HEK293 (cell line): ENCODE data around the gene CCDC122.
A peak's percentile ranks its signal among the peaks of the same experiment; 100 is the strongest.

Experiments used
- CTCF ChIA-PET: fragments of 350-600 bp; formaldehyde crosslinking; extraction: SDS; loops from one replicate; lab custom pipeline; 2021; ENCODE audit warnings: antibody characterized with exemption; lab: Yijun Ruan, JAX
- POLR2A ChIA-PET: fragments of 300-600 bp; formaldehyde crosslinking; extraction: SDS; loops from one replicate; lab custom pipeline; 2020; ENCODE audit warnings: antibody characterized with exemption, inconsistent platforms; lab: Yijun Ruan, JAX
- H3K27ac ChIP-seq: fragments of 200-500 bp; sonication (Bioruptor generic); 2 replicates; pipeline ENCODE4 v1.5.1; 2014; ENCODE audit warnings: low read depth, low read length, control low read depth, inconsistent platforms; ENCODE audit errors: extremely low read depth
- H3K36me3 ChIP-seq, 2 experiments: fragments of 200-500 bp in 1 of 2; sonication (Bioruptor generic) in 1 of 2; 1 replicate in 1 of 2; 2 replicates in 1 of 2; pipeline ENCODE4 v1.5.1; 2014 to 2017; ENCODE audit warnings: inconsistent platforms in 2 of 2, low read length in 2 of 2; ENCODE audit not compliant: control insufficient read depth in 2 of 2, insufficient read depth in 1 of 2
- H3K4me1 ChIP-seq: fragments of 200-500 bp; sonication (Bioruptor generic); 2 replicates; pipeline ENCODE4 v1.5.1; 2014; ENCODE audit warnings: mild to moderate bottlenecking, low read length, inconsistent platforms; ENCODE audit not compliant: control insufficient read depth, insufficient read depth
- H3K4me3 ChIP-seq: 2 replicates; pipeline ENCODE4 v1.5.1; 2011; ENCODE audit warnings: low read depth, mild to moderate bottlenecking, control low read depth, low read length, moderate library complexity
- H3K9me3 ChIP-seq: fragments of 200-500 bp; sonication (Bioruptor generic); 2 replicates; pipeline ENCODE4 v1.5.1; 2014; ENCODE audit warnings: low read depth, low read length, inconsistent platforms; ENCODE audit not compliant: control insufficient read depth, insufficient read depth
- BCL11A ChIP-seq: fragments of 450-650 bp; formaldehyde crosslinking; IDR thresholded peaks from 2 replicates; pipeline ENCODE4 v1.5.1; 2016; ENCODE audit warnings: low read depth, missing biosample characterization, missing genetic modification characterization
- BCL11B ChIP-seq: fragments of 450-650 bp; formaldehyde crosslinking; IDR thresholded peaks from 2 replicates; pipeline ENCODE4 v1.5.1; 2016; ENCODE audit warnings: low read depth, missing biosample characterization, missing genetic modification characterization
- EGR2 ChIP-seq: fragments of 450-650 bp; formaldehyde crosslinking; IDR thresholded peaks from 2 replicates; pipeline ENCODE4 v1.5.1; 2016; ENCODE audit warnings: low read depth, missing biosample characterization, missing genetic modification characterization
- FEZF1 ChIP-seq: fragments of 450-650 bp; formaldehyde crosslinking; IDR thresholded peaks from 2 replicates; pipeline ENCODE4 v1.5.1; 2016; ENCODE audit warnings: missing biosample characterization, missing genetic modification characterization
- GLI2 ChIP-seq: fragments of 450-650 bp; formaldehyde crosslinking; IDR thresholded peaks from 2 replicates; pipeline ENCODE4; 2017; ENCODE audit warnings: missing biosample characterization, missing genetic modification characterization, low read depth, borderline replicate concordance
- KLF8 ChIP-seq: fragments of 450-650 bp; formaldehyde crosslinking; IDR thresholded peaks from 2 replicates; pipeline ENCODE4 v1.5.1; 2016; ENCODE audit warnings: missing biosample characterization, missing genetic modification characterization
- KLF9 ChIP-seq: fragments of 450-650 bp; formaldehyde crosslinking; IDR thresholded peaks from 2 replicates; pipeline ENCODE4 v1.5.1; 2016; ENCODE audit warnings: missing biosample characterization, missing genetic modification characterization, low read depth
- REPIN1 ChIP-seq: fragments of 450-650 bp; formaldehyde crosslinking; IDR thresholded peaks from 2 replicates; pipeline ENCODE4 v1.5.1; 2017; ENCODE audit warnings: missing biosample characterization, missing genetic modification characterization, low read depth
- TRIM28 ChIP-seq: IDR thresholded peaks from 2 replicates; pipeline ENCODE4 v1.6.1; 2011; ENCODE audit warnings: low read length, control low read depth, borderline replicate concordance
- ZEB2 ChIP-seq: fragments of 450-650 bp; formaldehyde crosslinking; IDR thresholded peaks from 2 replicates; pipeline ENCODE4 v1.5.1; 2016; ENCODE audit warnings: missing biosample characterization, missing genetic modification characterization
- ZNF132 ChIP-seq: fragments of 450-650 bp; formaldehyde crosslinking; IDR thresholded peaks from 2 replicates; pipeline ENCODE4 v1.5.1; 2017; ENCODE audit warnings: missing biosample characterization, missing genetic modification characterization, borderline replicate concordance
- ZNF169 ChIP-seq: fragments of 450-650 bp; formaldehyde crosslinking; IDR thresholded peaks from 2 replicates; pipeline ENCODE4 v1.5.1; 2016; ENCODE audit warnings: missing biosample characterization, missing genetic modification characterization
- ZNF2 ChIP-seq: fragments of 450-650 bp; formaldehyde crosslinking; IDR thresholded peaks from 2 replicates; pipeline ENCODE4 v1.5.1; 2016; ENCODE audit warnings: missing biosample characterization, missing genetic modification characterization
- ZNF23 ChIP-seq: fragments of 450-650 bp; formaldehyde crosslinking; IDR thresholded peaks from 2 replicates; pipeline ENCODE4 v1.5.1; 2016; ENCODE audit warnings: missing biosample characterization, missing genetic modification characterization, borderline replicate concordance
- ZNF324 ChIP-seq: fragments of 450-650 bp; formaldehyde crosslinking; IDR thresholded peaks from 2 replicates; pipeline ENCODE4 v1.5.1; 2016; ENCODE audit warnings: missing biosample characterization, missing genetic modification characterization
- ZNF37A ChIP-seq: fragments of 450-650 bp; IDR thresholded peaks from 2 replicates; pipeline ENCODE4 v1.5.1; 2018; ENCODE audit warnings: missing biosample characterization, missing genetic modification characterization
- ZNF394 ChIP-seq: fragments of 450-650 bp; formaldehyde crosslinking; IDR thresholded peaks from 2 replicates; pipeline ENCODE4 v1.5.1; 2016; ENCODE audit warnings: missing biosample characterization, missing genetic modification characterization, mild to moderate bottlenecking, moderate library complexity, borderline replicate concordance
- ZNF423 ChIP-seq: fragments of 450-650 bp; formaldehyde crosslinking; IDR thresholded peaks from 2 replicates; pipeline ENCODE4 v1.5.1; 2016; ENCODE audit warnings: missing biosample characterization, missing genetic modification characterization
- ZNF549 ChIP-seq: fragments of 450-650 bp; IDR thresholded peaks from 2 replicates; pipeline ENCODE4 v1.5.1; 2018; ENCODE audit warnings: missing biosample characterization, missing genetic modification characterization, mild to moderate bottlenecking, inconsistent platforms, moderate library complexity
- ZNF596 ChIP-seq: fragments of 450-650 bp; IDR thresholded peaks from 2 replicates; pipeline ENCODE4 v1.5.0; 2018; ENCODE audit warnings: missing biosample characterization, mild to moderate bottlenecking, missing genetic modification characterization, moderate library complexity
- ZNF623 ChIP-seq: fragments of 450-650 bp; formaldehyde crosslinking; IDR thresholded peaks from 2 replicates; pipeline ENCODE4 v1.5.1; 2016; ENCODE audit warnings: missing biosample characterization, missing genetic modification characterization
- ZNF654 ChIP-seq: fragments of 450-650 bp; formaldehyde crosslinking; IDR thresholded peaks from 2 replicates; pipeline ENCODE4 v1.5.1; 2016; ENCODE audit warnings: low read depth, missing biosample characterization, missing genetic modification characterization
- ZNF747 ChIP-seq: fragments of 450-650 bp; formaldehyde crosslinking; IDR thresholded peaks from 2 replicates; pipeline ENCODE4 v1.5.1; 2016; ENCODE audit warnings: missing biosample characterization, missing genetic modification characterization
- ZNF785 ChIP-seq: fragments of 450-650 bp; formaldehyde crosslinking; IDR thresholded peaks from 2 replicates; pipeline ENCODE4 v1.5.1; 2016; ENCODE audit warnings: missing biosample characterization, missing genetic modification characterization
- ZNF830 ChIP-seq: fragments of 450-650 bp; IDR thresholded peaks from 2 replicates; pipeline ENCODE4 v1.5.0; 2018; ENCODE audit warnings: missing biosample characterization, missing genetic modification characterization, low read depth, mild to moderate bottlenecking, moderate library complexity
- TF ChIP-seq, protein P1 (sequence below): fragments of 450-650 bp; formaldehyde crosslinking; IDR thresholded peaks from 2 replicates; pipeline ENCODE4 v1.5.1; 2017; ENCODE audit warnings: missing biosample characterization, missing genetic modification characterization
- TF ChIP-seq, protein P2 (sequence below): fragments of 450-650 bp; formaldehyde crosslinking; IDR thresholded peaks from 2 replicates; pipeline ENCODE4 v1.5.1; 2016; ENCODE audit warnings: missing biosample characterization, missing genetic modification characterization

Gene CCDC122

DNA sequence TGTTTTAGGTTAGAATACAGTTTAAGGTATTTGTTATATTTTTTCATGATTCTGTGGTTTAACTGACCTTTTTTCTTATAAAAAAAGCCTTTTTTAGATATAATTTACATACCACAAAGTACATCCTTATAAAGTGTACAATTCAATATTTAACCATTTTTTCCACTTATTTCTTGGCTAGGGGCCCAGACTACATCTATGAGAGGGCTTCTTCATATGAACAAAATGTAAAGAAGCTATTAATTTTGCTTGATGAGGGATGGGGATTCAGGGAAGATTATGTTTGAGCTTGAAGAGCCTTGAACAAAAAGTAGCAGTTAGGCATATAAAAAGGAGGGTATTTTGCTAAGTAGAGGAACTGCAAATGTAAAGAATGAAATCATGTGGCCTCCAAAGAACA is 2.2 kb downstream of the CCDC122 start:
- CTCF ChIA-PET, result interaction anchor here (0.8 kb wide), 1 partner anchor 66 kb away, joined by 3 read pairs; no protein-coding TSS in a partner anchor

DNA sequence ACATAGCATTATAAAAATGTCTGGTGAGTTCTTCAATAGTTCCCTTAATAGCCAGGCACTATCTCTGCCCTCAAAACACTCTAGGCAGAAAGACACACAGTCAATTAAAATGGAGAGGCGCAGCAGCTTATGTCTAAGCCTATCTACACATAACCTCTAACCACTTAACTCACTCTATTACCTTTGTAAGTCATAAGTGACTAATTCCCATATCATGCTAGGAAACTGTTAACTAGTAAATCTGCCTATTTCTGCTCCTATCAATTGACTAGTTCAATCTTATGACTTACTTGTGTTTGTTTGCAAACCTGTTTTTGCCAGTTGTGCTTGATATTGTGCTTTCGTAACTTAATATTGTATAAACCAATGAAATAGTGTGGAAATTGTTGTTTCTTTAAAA is 3.2 kb downstream of the CCDC122 start:
- CTCF ChIA-PET, result interaction anchor here (0.5 to 1.0 kb wide), 3 partner anchors 72 to 1283 kb away, joined by 3 to 4 read pairs (median 3); no protein-coding TSS in a partner anchor

More for the DNA sequence above, 2.2 kb downstream of the CCDC122 start:
- Histone ChIP-seq H3K4me3 (no peak overlapping the region), H3K36me3 (peaks cover 0 to 11% of the 10 kb centered on the region in 2 experiments; a peak in 1 of 3 replicates), H3K4me1 (no peaks in the 10 kb centered on the region), H3K9me3 (no peaks in the 10 kb centered on the region), H3K27ac (no peak overlapping the region)
- TF ChIP-seq, protein P1, sequence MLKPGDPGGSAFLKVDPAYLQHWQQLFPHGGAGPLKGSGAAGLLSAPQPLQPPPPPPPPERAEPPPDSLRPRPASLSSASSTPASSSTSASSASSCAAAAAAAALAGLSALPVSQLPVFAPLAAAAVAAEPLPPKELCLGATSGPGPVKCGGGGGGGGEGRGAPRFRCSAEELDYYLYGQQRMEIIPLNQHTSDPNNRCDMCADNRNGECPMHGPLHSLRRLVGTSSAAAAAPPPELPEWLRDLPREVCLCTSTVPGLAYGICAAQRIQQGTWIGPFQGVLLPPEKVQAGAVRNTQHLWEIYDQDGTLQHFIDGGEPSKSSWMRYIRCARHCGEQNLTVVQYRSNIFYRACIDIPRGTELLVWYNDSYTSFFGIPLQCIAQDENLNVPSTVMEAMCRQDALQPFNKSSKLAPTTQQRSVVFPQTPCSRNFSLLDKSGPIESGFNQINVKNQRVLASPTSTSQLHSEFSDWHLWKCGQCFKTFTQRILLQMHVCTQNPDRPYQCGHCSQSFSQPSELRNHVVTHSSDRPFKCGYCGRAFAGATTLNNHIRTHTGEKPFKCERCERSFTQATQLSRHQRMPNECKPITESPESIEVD (tag by site-specific recombination), result peak; percentile 41; the same call in 1 of the 2 replicates
- no peak for TF ChIP-seq ZEB2
- POLR2A ChIA-PET, result no interaction called here

DNA sequence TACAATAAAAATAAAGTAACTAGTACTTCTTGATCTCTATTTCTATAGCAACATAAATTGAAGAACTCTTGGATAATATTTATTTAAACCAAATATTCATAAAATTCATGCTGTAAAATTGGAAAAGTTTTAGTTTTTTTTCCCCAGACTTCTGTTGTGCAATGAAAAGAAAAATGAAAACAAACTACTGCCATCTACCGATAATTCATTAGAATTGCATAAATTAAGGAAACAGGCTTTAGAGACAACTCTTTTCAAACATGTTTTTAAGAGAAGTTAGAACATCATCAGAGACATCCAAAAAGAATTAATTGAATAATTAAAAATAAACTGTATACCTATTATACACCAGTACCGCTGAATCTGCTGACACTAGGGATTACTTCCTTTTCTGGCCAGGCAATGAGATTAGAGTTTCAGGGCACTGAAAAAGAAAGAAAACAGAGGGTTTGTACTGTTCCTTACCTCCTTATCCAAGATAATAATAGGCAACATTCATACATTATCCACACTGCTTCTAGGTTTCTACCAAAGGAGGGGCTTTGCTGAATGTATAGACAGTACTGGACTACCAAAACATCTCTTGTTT is 4.9 kb downstream of the CCDC122 start:
- H3K9me3 ChIP-seq, result no peaks in the 10 kb centered on the region
- no peaks in the 10 kb centered on the region for H3K4me1 ChIP-seq
- peaks cover 0 to 22% of the 10 kb centered on the region in 2 experiments; a peak in 1 of 3 replicates for H3K36me3 ChIP-seq
- POLR2A ChIA-PET, result no interaction called here
- no peak overlapping the region for H3K27ac ChIP-seq
- TF ChIP-seq, protein P2, sequence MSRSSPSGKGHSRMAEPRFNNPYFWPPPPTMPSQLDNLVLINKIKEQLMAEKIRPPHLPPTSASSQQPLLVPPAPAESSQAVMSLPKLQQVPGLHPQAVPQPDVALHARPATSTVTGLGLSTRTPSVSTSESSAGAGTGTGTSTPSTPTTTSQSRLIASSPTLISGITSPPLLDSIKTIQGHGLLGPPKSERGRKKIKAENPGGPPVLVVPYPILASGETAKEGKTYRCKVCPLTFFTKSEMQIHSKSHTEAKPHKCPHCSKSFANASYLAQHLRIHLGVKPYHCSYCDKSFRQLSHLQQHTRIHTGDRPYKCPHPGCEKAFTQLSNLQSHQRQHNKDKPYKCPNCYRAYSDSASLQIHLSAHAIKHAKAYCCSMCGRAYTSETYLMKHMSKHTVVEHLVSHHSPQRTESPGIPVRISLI (tag by site-specific recombination), result 0 out of 2 replicates have a peak, but pooled peaks have one; percentile 59
- TF ChIP-seq BCL11A (tag by site-specific recombination), result no peak
- CTCF ChIA-PET, result no interaction called here
- no peak overlapping the region for H3K4me3 ChIP-seq

More for the DNA sequence above, 3.2 kb downstream of the CCDC122 start:
- POLR2A ChIA-PET, result no interaction called here
- TF ChIP-seq ZNF132 (no peak), ZNF654 (tag by site-specific recombination) (no peak), ZNF596 (tag by site-specific recombination) (no peak), TRIM28 (no peak), KLF9 (tag by site-specific recombination) (no peak), ZNF2 (no peak), ZNF549 (tag by site-specific recombination) (no peak), REPIN1 (no peak), ZNF324 (tag by site-specific recombination) (no peak), ZNF394 (tag by site-specific recombination) (no peak), ZNF423 (tag by site-specific recombination) (no peak), ZNF830 (no peak)
- TF ChIP-seq, all 188 proteins: peak for 0
- no peaks in the 10 kb centered on the region for H3K9me3 ChIP-seq
- H3K4me3 ChIP-seq, result no peak overlapping the region
- H3K4me1 ChIP-seq, result no peaks in the 10 kb centered on the region
- H3K36me3 ChIP-seq, result peaks cover 0 to 17% of the 10 kb centered on the region in 2 experiments; a peak in 1 of 3 replicates
- no peak overlapping the region for H3K27ac ChIP-seq

DNA sequence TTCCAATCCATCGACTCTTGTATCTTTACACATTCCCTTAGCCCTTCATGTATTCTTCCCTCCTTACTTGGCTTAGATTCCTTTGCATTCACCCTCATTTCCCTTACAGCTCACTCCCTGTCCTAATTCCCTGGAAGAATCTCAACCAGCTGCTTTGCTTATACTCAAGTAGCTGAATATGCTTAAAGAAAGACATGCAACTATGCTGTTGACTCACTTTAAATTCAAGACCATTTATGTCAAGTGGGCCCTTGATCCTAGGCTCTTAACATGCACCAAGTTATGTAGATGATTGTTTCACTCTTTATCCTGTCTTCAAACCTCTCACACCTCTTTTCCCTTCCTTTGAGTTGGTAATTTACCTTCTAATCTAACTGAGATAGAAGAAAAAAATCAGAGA is 7.4 kb downstream of the CCDC122 start:
- no peak overlapping the region for H3K27ac ChIP-seq
- no peaks in the 10 kb centered on the region for H3K4me1 ChIP-seq
- no peaks in the 10 kb centered on the region for H3K9me3 ChIP-seq
- H3K36me3 ChIP-seq, result peaks cover 0 to 30% of the 10 kb centered on the region in 2 experiments; a peak in 1 of 3 replicates
- ChIA-PET CTCF (interaction anchor here (0.6 kb wide), 1 partner anchor 71 kb away, joined by 3 read pairs; no protein-coding TSS in a partner anchor), POLR2A (no interaction called here)
- H3K4me3 ChIP-seq, result no peak overlapping the region
- TF ChIP-seq ZNF169 (tag by site-specific recombination), result no peak
- TF ChIP-seq FEZF1 (tag by site-specific recombination), result no peak
- TF ChIP-seq KLF8 (tag by site-specific recombination), result no peak
- no peak for TF ChIP-seq ZNF23 (tag by site-specific recombination)
- no peak for TF ChIP-seq ZNF37A (tag by site-specific recombination)
- no peak for TF ChIP-seq ZNF623 (tag by site-specific recombination)
- no peak for TF ChIP-seq ZNF785 (tag by site-specific recombination)
- no peak for TF ChIP-seq GLI2 (tag by site-specific recombination)
- no peak for TF ChIP-seq ZNF747
- TF ChIP-seq BCL11B (tag by site-specific recombination), result no peak
- TF ChIP-seq EGR2, result no peak
